ENCODE measurements around the gene AFAP1. TPM values are rescaled to one million over a fixed set of nuclear protein-coding genes. Genes with fewer than 3 reads are reported as not detected.
A peak's percentile ranks its signal among the peaks of the same experiment; 100 is the strongest.

AFAP1 gene
- polyA plus RNA-seq, 4 donors = 20.0 to 45.8 (median 26.3) TPM

GRCh38 chr4:7734651-7735260 lies 204.9 kb downstream of the AFAP1 start:
- DNase-seq (ENCODE audit: low read depth in 4 of 4, low spot score in 3 of 4) = no peak

- DNase-seq (ENCODE audit: low read depth in 4 of 4, low spot score in 3 of 4) = no peak
Measured at GRCh38 chr4:7733801-7734650, 205.6 kb downstream of the AFAP1 start.

GRCh38 chr4:7733201-7733600 lies 206.5 kb downstream of the AFAP1 start:
- DNase-seq (ENCODE audit: low read depth in 4 of 4, low spot score in 3 of 4) = no peak

GRCh38 chr4:7732263-7732662 lies 207.4 kb downstream of the AFAP1 start:
- DNase-seq (ENCODE audit: low read depth in 4 of 4, low spot score in 3 of 4) = no peak

- DNase-seq (ENCODE audit: low read depth in 4 of 4, low spot score in 3 of 4) = no peak
Measured at GRCh38 chr4:7731437-7731836, 208.2 kb downstream of the AFAP1 start.

GRCh38 chr4:7727749-7728148 lies 211.9 kb downstream of the AFAP1 start:
- DNase-seq (ENCODE audit: low read depth in 4 of 4, low spot score in 3 of 4) = no peak

- no peak for DNase-seq (ENCODE audit: low read depth in 4 of 4, low spot score in 3 of 4)
Measured at GRCh38 chr4:7726665-7727413, 212.8 kb downstream of the AFAP1 start.

GRCh38 chr4:7725951-7726350 lies 213.7 kb downstream of the AFAP1 start:
- no peak for DNase-seq (ENCODE audit: low read depth in 4 of 4, low spot score in 3 of 4)

GRCh38 chr4:7723625-7724024 lies 216.0 kb downstream of the AFAP1 start:
- no peak for DNase-seq (ENCODE audit: low read depth in 4 of 4, low spot score in 3 of 4)

- DNase-seq (ENCODE audit: low read depth in 4 of 4, low spot score in 3 of 4) = no peak
Measured at GRCh38 chr4:7722766-7723387, 216.8 kb downstream of the AFAP1 start.

GRCh38 chr4:7721984-7722551 lies 217.6 kb downstream of the AFAP1 start:
- no peak for DNase-seq (ENCODE audit: low read depth in 4 of 4, low spot score in 3 of 4)

- peak; percentile 18 to 39 (median 31) for DNase-seq (ENCODE audit: low read depth in 4 of 4, low spot score in 3 of 4)
Measured at GRCh38 chr4:7719354-7720174, 220.1 kb downstream of the AFAP1 start.

- no peak for DNase-seq (ENCODE audit: low read depth in 4 of 4, low spot score in 3 of 4)
Measured at GRCh38 chr4:7717946-7718490, 221.6 kb downstream of the AFAP1 start.

GRCh38 chr4:7717161-7717560 lies 222.5 kb downstream of the AFAP1 start:
- no peak for DNase-seq (ENCODE audit: low read depth in 4 of 4, low spot score in 3 of 4)

- no peak for DNase-seq (ENCODE audit: low read depth in 4 of 4, low spot score in 3 of 4)
Measured at GRCh38 chr4:7716010-7716721, 223.5 kb downstream of the AFAP1 start.

- DNase-seq (ENCODE audit: low read depth in 4 of 4, low spot score in 3 of 4) = no peak
Measured at GRCh38 chr4:7715271-7716009, 224.2 kb downstream of the AFAP1 start.

GRCh38 chr4:7714738-7715137 lies 224.9 kb downstream of the AFAP1 start:
- no peak for DNase-seq (ENCODE audit: low read depth in 4 of 4, low spot score in 3 of 4)

GRCh38 chr4:7714176-7714575 lies 225.5 kb downstream of the AFAP1 start:
- DNase-seq (ENCODE audit: low read depth in 4 of 4, low spot score in 3 of 4) = no peak
